ENCODE results near the gene STX1B. TPM values are rescaled to one million over a fixed set of nuclear protein-coding genes. Genes with fewer than 3 reads are reported as not detected.

STX1B gene
- total RNA-seq, 1 donor from 2014 or later: 0.92 TPM

DNA sequence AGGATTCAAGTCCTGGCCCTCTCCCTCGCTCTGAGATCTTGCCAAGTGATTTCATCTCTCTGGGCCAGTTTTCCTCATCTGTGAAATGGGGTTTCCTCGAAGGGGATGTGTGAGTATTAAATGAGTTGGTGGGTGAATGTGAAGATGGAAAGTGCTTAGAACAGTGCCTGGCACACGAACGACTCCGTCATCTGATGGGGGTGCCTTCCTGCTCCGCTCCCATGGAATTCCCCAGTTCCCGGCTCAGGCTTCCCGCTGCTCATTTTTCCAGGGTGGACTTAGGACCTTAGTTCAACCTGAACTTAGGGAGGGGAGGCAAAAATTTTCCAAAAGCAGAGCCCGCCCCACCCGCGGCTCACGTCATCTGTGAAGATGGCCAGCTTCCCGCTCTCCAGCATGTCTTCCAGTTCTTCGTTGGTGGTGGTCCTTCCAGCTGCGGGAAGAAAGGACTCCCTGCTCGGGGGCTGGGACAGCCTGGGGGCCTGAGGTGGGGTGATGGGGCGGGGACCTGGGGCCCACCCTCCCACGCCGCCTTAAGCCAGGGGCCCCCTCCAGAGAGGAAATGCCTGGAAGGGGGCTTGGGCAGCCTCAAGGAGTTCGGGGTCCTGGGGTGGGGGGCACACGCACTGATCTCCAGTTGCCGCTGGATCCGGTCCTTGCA, 14.0 kb downstream of the STX1B start:
- peak; percentile 31 for DNase-seq

DNA sequence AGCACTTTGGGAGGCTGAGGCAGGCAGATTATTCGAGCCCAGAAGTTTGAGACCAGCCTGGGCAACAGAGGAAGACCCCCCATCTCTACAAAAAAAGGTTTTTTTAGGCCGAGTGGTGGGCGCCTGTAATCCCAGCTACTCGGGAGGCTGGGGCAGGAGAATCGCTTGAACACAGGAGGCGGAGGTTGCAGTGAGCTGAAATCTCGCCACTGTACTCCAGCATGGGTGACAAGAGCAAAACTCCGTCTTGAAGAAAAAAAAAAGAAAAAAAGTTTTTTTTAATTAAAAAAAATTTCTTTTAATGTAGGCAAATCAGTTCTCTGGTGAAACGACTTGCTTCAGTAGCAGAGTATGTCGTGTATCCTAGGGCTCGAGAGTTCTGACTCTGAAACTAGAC, 14.5 kb downstream of the STX1B start:
- no peak for DNase-seq

- no peak for DNase-seq
These were observed 17.3 kb downstream of the STX1B start for GRCh38 chr16:30992931-30993816.

DNA sequence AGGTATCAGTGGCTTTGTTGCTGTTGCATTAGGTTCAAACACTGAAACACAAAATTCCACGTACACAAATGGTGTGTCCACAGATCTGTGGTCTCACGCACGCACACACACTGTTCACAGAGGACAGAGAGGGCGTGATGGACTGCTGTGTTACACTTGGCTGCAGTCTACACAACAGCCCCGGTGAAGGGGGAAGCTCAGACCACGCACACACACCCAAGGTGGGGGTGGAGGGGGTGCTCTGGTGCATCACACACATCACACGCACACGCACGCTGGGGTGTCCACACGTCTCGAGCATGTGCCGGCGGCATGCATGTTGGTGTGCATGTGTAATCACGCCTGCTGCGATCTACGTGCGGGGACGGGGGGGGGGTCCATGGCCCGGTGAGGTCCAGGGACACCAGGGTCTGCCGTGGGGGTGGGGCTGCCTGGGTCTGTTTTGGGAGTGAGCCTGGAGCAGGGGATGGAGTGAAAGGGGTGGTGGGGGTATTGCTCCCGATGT, 18.1 kb downstream of the STX1B start:
- DNase-seq: no peak

DNA sequence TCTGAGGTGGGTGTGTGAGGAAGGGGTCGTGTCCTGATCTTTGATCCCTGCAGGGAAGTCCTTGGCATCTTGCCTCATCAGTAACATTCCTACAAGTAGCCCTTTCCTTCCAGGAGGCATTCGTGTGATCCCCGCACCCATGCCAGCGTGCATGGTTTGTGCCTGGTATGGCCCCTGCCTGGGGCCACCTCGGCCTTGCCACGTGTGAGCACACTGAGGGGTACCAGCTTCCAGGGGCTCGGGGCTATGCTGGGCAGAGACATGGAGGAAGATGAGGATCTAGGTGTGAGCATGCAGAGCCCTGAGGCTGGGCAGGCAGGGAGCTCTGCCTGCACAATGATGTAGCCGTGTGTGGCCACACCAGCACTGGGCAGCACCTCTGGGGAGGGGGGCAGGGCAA, 19.4 kb downstream of the STX1B start:
- no peak for DNase-seq

GRCh38 chr16:30990105-30990504, 20.3 kb downstream of the STX1B start:
- no peak for DNase-seq

DNA sequence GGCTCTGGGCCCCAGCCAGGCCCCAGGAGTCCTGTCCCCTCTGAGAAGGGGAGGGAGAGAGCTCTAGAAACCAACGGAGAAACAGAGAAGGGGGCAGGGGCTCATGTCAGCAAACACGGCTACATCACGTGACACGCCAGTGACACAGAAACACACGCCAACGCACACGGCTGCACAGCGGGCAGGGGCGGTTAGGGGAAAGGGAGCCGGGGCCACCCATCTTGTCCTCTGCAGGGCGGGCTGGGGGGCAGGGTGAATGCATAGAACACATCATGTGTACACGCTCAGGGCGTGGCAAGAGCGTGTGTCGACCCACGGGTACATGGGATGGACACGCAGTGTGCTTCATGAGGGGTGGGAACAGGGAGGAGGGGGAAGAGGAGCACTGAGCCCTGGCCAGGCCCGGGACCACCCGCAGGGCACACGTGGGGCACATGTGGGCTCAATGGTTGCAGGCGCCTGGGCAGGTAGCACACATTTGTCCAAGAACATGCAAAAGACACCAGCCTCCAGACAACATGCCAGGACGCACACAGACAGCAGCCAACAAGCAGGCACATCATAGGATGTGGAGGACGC, 20.9 kb downstream of the STX1B start:
- no peak for DNase-seq

- DNase-seq: no peak
These were observed 22.8 kb downstream of the STX1B start for GRCh38 chr16:30987581-30988190.

- DNase-seq: no peak
These were observed 24.1 kb downstream of the STX1B start for GRCh38 chr16:30986129-30986991.

DNA sequence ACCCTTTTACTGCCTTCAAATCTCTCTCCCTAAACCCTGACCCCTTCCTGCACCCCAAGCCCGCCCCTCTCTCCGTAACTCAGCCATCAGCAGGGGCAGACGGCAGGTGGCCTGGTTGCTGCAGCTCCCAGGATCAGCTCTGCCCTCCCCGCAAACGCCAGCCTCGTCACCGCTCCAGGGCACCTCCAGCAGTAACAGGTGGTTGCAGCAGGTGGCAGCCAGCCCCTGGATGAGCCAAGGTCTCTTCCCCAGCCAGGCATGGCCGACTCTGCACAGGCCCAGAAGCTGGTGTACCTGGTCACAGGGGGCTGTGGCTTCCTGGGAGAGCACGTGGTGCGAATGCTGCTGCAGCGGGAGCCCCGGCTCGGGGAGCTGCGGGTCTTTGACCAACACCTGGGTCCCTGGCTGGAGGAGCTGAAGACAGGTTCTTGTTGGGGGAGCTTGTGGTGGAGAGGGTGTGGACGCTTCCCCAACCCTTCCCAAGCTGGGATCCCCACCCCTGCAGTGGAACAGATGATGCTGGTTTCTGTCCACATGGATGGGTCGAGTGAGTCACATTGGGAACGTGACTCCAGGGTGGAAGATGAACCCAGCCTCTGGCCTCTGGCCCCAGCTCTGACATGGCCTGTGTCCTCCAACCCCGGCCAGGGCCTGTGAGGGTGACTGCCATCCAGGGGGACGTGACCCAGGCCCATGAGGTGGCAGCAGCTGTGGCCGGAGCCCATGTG, 24.9 kb downstream of the STX1B start:
- DNase-seq: peak; percentile 69

GRCh38 chr16:30984669-30985400, 25.6 kb downstream of the STX1B start, which contains the start of gene HSD3B7:
HSD3B7 (plus strand) TSS chr16:30985207; CDS start chr16:30985659, 452 bp downstream.
- peak; percentile 93 for DNase-seq

DNA sequence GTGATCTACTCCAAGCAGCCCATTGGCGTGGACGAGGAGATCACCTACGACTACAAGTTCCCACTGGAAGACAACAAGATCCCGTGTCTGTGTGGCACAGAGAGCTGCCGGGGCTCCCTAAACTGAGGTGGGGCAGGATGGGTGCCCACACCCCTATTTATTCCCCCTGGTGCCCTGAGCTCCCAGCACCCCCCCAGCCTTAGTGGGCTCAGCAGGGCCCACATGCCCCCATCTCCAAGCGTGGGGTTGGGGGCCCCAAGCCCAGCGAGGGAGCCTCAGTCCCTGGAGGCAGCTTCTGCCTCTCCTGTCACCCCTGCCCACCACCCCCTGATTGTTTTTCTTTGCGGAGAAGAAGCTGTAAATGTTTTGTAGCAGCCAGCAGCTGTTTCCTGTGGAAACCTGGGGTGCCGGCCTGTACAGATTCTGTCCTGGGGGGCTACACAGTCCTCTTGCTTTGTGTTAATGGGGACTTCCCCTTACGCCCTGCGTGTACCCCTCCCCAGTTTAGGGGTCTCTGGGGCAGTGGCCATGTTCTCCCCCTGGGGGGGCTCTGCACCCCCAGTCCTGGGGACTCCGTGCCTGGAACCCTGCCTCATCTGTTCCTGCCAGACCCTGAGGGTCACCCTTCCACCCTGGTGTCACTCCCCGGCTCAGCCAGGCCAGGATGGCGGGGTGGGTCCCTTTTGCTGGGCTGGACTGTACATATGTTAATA, 26.4 kb downstream of the STX1B start:
- DNase-seq: no peak

- no peak for DNase-seq
These were observed 27.0 kb downstream of the STX1B start for GRCh38 chr16:30983289-30983889.

DNA sequence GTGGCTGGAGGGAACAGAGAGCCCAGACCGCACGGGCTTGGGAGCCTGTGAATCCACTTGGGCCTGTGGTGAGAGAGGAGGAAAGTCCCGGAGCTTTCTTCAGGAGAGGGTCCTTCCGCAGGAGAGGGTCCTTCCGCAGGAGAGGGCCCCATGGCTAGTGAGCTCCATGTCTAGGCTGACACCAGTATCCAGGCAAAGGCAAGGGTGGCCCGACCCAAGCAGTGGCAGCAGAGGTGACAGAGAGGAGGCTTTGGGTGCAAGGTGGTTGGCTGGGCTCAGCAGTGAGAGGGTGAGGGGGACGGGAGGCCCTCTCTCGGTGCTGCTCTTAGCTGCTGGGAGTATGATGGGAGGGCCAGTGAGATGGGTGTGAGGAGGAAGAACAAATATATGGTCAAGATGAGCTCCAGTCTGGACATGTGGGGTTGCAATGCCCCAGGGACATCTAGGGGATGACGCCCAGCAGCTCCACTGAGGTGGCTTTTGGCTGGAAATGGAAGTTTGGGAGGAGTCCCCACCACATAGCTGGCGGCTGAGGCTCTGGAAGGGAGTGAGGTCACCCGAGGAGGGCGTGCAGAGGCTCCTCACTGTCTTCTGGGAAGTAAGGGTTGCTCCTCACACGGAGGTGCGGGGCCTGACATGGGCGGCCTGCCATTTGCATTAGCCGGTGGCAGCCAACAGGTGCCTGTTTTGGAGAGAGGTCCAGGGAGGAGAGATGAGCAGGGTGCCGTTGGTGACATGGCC, 27.7 kb downstream of the STX1B start:
- no peak for DNase-seq

- no peak for DNase-seq
These were observed 29.5 kb downstream of the STX1B start for GRCh38 chr16:30980959-30981358.

GRCh38 chr16:30980434-30980833, 30.0 kb downstream of the STX1B start:
- no peak for DNase-seq

DNA sequence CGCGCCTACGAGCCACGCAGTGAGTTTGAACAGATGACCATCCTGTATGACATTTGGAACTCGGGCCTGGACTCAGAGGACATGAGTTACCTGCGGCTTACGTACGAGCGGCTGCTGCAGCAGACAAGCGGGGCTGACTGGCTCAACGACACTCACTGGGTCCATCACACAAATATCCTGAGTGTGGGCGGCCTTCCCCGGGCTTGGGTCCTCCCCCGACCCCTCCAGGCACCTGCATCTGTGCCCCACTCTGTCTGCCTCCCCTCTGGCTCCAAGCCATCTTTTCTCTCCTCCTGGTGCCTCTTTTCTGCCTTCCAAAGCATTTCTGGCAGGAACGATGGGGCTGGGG, 30.4 kb downstream of the STX1B start:
- no peak for DNase-seq
